Trophoblast cell (in vitro differentiated cells and primary cell): ENCODE measurements around the gene WDR20.

Experiments used
- DNase-seq, 2 donors: peaks; one replicate each; pipeline ENCODE4 v3.0.0-alpha.2; 2016
- H2AFZ ChIP-seq: 2 replicates; pipeline ENCODE4 v1.6.1; 2013; ENCODE audit warnings: low read length, moderate library complexity, mild to moderate bottlenecking; ENCODE audit not compliant: insufficient read depth, poor library complexity
- H2AK5ac ChIP-seq: 2 replicates; pipeline ENCODE4 v1.6.1; 2013; ENCODE audit warnings: mild to moderate bottlenecking, low read length
- H2BK120ac ChIP-seq: 2 replicates; pipeline ENCODE4 v1.6.1; 2013; ENCODE audit warnings: low read length, mild to moderate bottlenecking, moderate library complexity; ENCODE audit not compliant: insufficient read depth, poor library complexity
- H2BK12ac ChIP-seq: 2 replicates; pipeline ENCODE4 v1.6.1; 2013; ENCODE audit warnings: mild to moderate bottlenecking, low read length, moderate library complexity
- H2BK5ac ChIP-seq: 2 replicates; pipeline ENCODE4 v1.6.1; 2013; ENCODE audit warnings: low read length, low read depth, moderate library complexity, mild to moderate bottlenecking; ENCODE audit not compliant: poor library complexity
- H3K14ac ChIP-seq: 2 replicates; pipeline ENCODE4 v1.6.1; 2013; ENCODE audit warnings: mild to moderate bottlenecking, low read length
- H3K18ac ChIP-seq: 2 replicates; pipeline ENCODE4 v1.6.1; 2013; ENCODE audit warnings: mild to moderate bottlenecking, low read length
- H3K23ac ChIP-seq: 2 replicates; pipeline ENCODE4 v1.6.1; 2013; ENCODE audit warnings: low read length
- H3K27ac ChIP-seq: 2 replicates; pipeline ENCODE4 v1.5.1; 2013; ENCODE audit warnings: low read depth, mild to moderate bottlenecking, inconsistent platforms, low read length, moderate library complexity
- H3K27me3 ChIP-seq: 2 replicates; pipeline ENCODE4 v1.6.1; 2013; ENCODE audit warnings: inconsistent platforms, mild to moderate bottlenecking, low read length, moderate library complexity; ENCODE audit not compliant: insufficient read depth
- H3K36me3 ChIP-seq, 2 experiments: 1 replicate in 1 of 2; 2 replicates in 1 of 2; pipeline ENCODE4 v1.6.1; 2013; ENCODE audit warnings: low read length in 2 of 2, mild to moderate bottlenecking in 2 of 2, moderate library complexity in 1 of 2; ENCODE audit not compliant: insufficient read depth in 2 of 2, control insufficient read depth in 1 of 2
- H3K4ac ChIP-seq: 2 replicates; pipeline ENCODE4 v1.6.1; 2013; ENCODE audit warnings: low read depth, mild to moderate bottlenecking, low read length, moderate library complexity
- H3K4me1 ChIP-seq, 2 experiments: 1 replicate in 1 of 2; 2 replicates in 1 of 2; pipeline ENCODE4 v1.6.1; 2013; ENCODE audit warnings: low read length in 2 of 2, mild to moderate bottlenecking in 2 of 2, moderate library complexity in 1 of 2; ENCODE audit not compliant: insufficient read depth in 2 of 2, control insufficient read depth in 1 of 2
- H3K4me2 ChIP-seq: 2 replicates; pipeline ENCODE4 v1.6.1; 2013; ENCODE audit warnings: inconsistent platforms, mild to moderate bottlenecking, low read length, moderate library complexity
- H3K4me3 ChIP-seq: 2 replicates; pipeline ENCODE4 v1.5.1; 2013; ENCODE audit warnings: mild to moderate bottlenecking, low read depth, low read length, inconsistent platforms
- H3K79me1 ChIP-seq: one replicate; pipeline ENCODE4 v1.6.1; 2013; ENCODE audit warnings: low read length
- H3K79me2 ChIP-seq: 2 replicates; pipeline ENCODE4 v1.6.1; 2013; ENCODE audit warnings: low read length, mild to moderate bottlenecking; ENCODE audit not compliant: control insufficient read depth, insufficient read depth, poor library complexity
- H3K9ac ChIP-seq: 2 replicates; pipeline ENCODE4 v1.6.1; 2013; ENCODE audit warnings: mild to moderate bottlenecking, low read length
- H3K9me3 ChIP-seq: 2 replicates; pipeline ENCODE4 v1.6.1; 2013; ENCODE audit warnings: low read depth, mild to moderate bottlenecking, control low read depth, inconsistent platforms, low read length; ENCODE audit not compliant: insufficient read depth
- H4K12ac ChIP-seq: 2 replicates; pipeline ENCODE4 v1.6.1; 2013; ENCODE audit warnings: low read depth, mild to moderate bottlenecking, low read length, moderate library complexity
- H4K8ac ChIP-seq: 2 replicates; pipeline ENCODE4 v1.6.1; 2013; ENCODE audit warnings: low read depth, mild to moderate bottlenecking, low read length, moderate library complexity
- H4K91ac ChIP-seq: one replicate; pipeline ENCODE4 v1.6.1; 2013; ENCODE audit warnings: low read depth, mild to moderate bottlenecking, low read length, moderate library complexity
- WGBS: extraction: QIAGEN DNeasy Blood & Tissue Kit; methylation state at CpG from one replicate; pipeline ENCODE4 v1.1.7; 2013; ENCODE audit warnings: missing lambda C conversion rate; ENCODE audit not compliant: insufficient read length, insufficient coverage; ENCODE audit errors: extremely low coverage; 5-methylcytosine and 5-hydroxymethylcytosine counted together

The WDR20 gene

DNA sequence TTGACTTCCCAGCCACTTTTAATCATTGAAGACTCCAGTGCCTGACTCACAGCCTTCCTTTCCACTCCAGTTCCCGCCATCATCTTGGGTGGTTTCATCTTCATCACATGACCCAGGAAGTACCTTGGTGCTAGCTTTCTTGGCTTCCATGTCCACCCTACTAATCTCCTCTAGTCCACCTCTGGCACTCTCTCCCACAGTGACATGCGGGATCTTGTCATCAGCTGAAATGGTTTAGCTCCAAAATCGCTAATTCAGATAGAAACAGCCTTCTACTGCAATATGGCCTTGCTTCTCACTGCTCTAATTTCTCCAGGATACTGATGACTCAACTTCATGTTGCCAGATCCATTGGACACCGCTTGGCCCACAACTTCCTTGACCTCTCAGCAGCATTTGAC, 24.5 kb downstream of the WDR20 start:
- no peaks in the 10 kb centered on the region for H3K9me3 ChIP-seq

DNA sequence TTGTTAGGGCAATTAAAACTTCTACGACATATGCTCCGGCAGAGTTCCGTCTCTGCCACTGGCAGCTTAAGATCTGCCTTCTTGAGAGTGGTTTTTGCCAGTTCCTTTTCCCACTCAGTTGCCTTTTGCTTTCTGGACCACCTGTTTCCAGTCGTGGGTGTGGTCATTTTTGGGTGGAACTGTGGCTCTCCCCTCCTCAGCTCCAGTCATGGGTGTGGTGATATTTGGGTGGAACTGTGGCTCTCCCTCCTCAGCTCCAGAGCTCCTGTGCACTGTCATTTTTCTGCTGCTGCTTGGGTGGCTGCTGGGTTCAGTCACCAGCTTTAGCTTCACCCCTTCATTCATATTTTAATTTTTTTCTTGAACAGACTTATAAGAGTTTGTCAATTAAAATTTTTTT, 25.3 kb downstream of the WDR20 start:
- no peak overlapping the region for H2BK120ac ChIP-seq
- no peak overlapping the region for H3K23ac ChIP-seq
- no peak overlapping the region for H2AK5ac ChIP-seq
- no peak overlapping the region for H3K14ac ChIP-seq
- no peaks in the 10 kb centered on the region for H3K79me1 ChIP-seq
- H2BK5ac ChIP-seq: no peak overlapping the region
- H3K27me3 ChIP-seq: no peaks in the 10 kb centered on the region
- no peak overlapping the region for H3K18ac ChIP-seq
- H4K91ac ChIP-seq: no peak overlapping the region
- no peaks in the 10 kb centered on the region for H3K9me3 ChIP-seq
- no peak overlapping the region for H3K9ac ChIP-seq
- peak overlapping the region; percentile 52 for H3K4ac ChIP-seq
- H3K4me3 ChIP-seq: no peak overlapping the region
- no peak overlapping the region for H2AFZ ChIP-seq
- no peak overlapping the region for H3K4me2 ChIP-seq
- DNase-seq: no peak
- H3K27ac ChIP-seq: no peak overlapping the region
- peaks cover 0 to 5% of the 10 kb centered on the region in 2 experiments for H3K36me3 ChIP-seq
- no CpG with 5 or more reads among the region's 4 CpGs for WGBS
- peaks cover 5% of the 10 kb centered on the region for H3K79me2 ChIP-seq
- H4K8ac ChIP-seq: no peak overlapping the region
- no peak overlapping the region for H2BK12ac ChIP-seq
- H4K12ac ChIP-seq: no peak overlapping the region
- peaks cover 0 to 9% of the 10 kb centered on the region in 2 experiments for H3K4me1 ChIP-seq

More for the DNA sequence above, 24.5 kb downstream of the WDR20 start:
- H3K4me2 ChIP-seq: no peak overlapping the region
- no peak overlapping the region for H3K4ac ChIP-seq
- H2AFZ ChIP-seq: no peak overlapping the region
- peaks cover 0 to 5% of the 10 kb centered on the region in 2 experiments for H3K36me3 ChIP-seq
- no peak overlapping the region for H3K23ac ChIP-seq
- no peak overlapping the region for H2AK5ac ChIP-seq
- peaks cover 5% of the 10 kb centered on the region for H3K79me2 ChIP-seq
- no peak overlapping the region for H4K8ac ChIP-seq
- DNase-seq: no peak
- no peaks in the 10 kb centered on the region for H3K27me3 ChIP-seq
- no CpG with 5 or more reads among the region's 4 CpGs for WGBS
- peaks cover 0 to 9% of the 10 kb centered on the region in 2 experiments for H3K4me1 ChIP-seq
- no peaks in the 10 kb centered on the region for H3K79me1 ChIP-seq
- H4K12ac ChIP-seq: no peak overlapping the region
- no peak overlapping the region for H3K9ac ChIP-seq
- no peak overlapping the region for H2BK12ac ChIP-seq
- no peak overlapping the region for H3K27ac ChIP-seq
- no peak overlapping the region for H3K14ac ChIP-seq
- H3K4me3 ChIP-seq: no peak overlapping the region
- H3K18ac ChIP-seq: no peak overlapping the region
- no peak overlapping the region for H2BK120ac ChIP-seq
- no peak overlapping the region for H4K91ac ChIP-seq
- no peak overlapping the region for H2BK5ac ChIP-seq

DNA sequence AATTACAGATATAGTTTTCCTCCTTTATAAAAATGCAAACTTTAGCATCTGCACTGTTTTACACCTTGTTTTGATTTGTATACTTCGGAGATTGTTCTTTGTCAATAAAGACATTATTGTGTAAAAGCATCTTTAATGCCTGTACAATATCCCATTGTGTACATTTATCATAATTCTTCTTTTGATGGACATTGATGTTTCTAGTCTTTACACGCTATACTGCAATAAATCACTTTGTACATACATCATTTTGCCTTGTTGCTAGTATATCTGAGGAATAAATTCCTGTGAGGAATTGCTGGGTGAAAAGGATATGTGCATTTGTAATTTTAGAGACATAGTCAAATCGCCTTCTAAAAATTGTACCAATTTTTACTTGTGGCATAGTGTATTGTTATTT, 30.4 kb downstream of the WDR20 start:
- Histone ChIP-seq H3K4me1 (no peaks in the 10 kb centered on the region), H2AK5ac (no peak overlapping the region), H2AFZ (no peak overlapping the region), H4K91ac (no peak overlapping the region), H3K18ac (no peak overlapping the region), H2BK5ac (no peak overlapping the region), H4K8ac (no peak overlapping the region), H3K9me3 (no peaks in the 10 kb centered on the region), H3K14ac (no peak overlapping the region), H3K4ac (no peak overlapping the region), H3K27me3 (no peaks in the 10 kb centered on the region), H3K79me1 (no peaks in the 10 kb centered on the region), H3K36me3 (peaks cover 0 to 2% of the 10 kb centered on the region in 2 experiments), H2BK12ac (no peak overlapping the region), H2BK120ac (no peak overlapping the region), H3K27ac (no peak overlapping the region), H3K23ac (no peak overlapping the region), H3K9ac (no peak overlapping the region), H3K79me2 (peaks cover 3% of the 10 kb centered on the region), H4K12ac (no peak overlapping the region), H3K4me2 (no peak overlapping the region), H3K4me3 (no peak overlapping the region)
- WGBS: no CpG with 5 or more reads among the region's 3 CpGs
- DNase-seq: no peak

DNA sequence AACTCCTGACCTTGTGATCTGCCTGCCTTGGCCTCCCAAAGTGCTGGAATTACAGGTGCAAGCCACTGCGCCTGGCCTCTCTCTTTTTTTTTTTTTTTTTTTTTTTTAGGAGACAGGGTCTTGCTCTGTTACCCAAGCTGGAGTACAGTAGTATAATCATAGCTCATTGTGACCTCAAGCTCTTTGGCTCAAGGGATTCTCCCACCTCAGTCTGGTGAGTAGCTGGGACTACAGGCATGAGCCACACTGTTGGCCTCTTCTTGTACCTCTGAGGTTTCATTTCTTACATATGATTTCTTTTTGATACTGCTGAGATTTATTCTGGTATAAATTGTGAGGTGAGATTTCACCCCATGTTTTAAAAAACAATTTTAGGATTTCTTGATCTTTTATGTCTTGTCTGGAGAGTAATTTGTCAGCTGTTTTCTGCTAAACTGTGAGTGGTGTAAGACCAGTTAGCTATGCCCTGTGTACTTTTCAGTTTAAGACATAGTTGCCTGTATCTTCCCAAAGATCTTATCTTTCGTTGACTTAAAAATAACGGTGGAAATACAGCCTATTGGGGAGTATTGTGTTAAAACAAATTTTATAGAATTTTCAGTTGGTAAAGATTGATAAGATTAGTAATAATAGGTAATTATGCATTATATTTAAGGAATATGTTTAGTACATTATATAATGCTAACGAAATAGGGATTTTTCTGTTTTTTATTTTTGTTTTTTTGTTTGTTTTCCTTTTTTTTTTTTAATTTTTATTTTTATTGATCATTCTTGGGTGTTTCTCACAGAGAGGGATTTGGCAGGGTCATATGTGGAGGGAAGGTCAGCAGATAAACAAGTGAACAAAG, 31.7 kb downstream of the WDR20 start:
- no peak overlapping the region for H2AK5ac ChIP-seq
- no peak overlapping the region for H3K4me2 ChIP-seq
- no peaks in the 10 kb centered on the region for H3K4me1 ChIP-seq
- H3K23ac ChIP-seq: no peak overlapping the region
- H3K18ac ChIP-seq: no peak overlapping the region
- no peak overlapping the region for H3K4me3 ChIP-seq
- H4K8ac ChIP-seq: no peak overlapping the region
- peaks cover 3% of the 10 kb centered on the region for H3K79me2 ChIP-seq
- H3K9me3 ChIP-seq: no peaks in the 10 kb centered on the region
- no peak overlapping the region for H2AFZ ChIP-seq
- H3K9ac ChIP-seq: no peak overlapping the region
- H4K12ac ChIP-seq: no peak overlapping the region
- no peak overlapping the region for H2BK120ac ChIP-seq
- no peaks in the 10 kb centered on the region for H3K27me3 ChIP-seq
- no peak overlapping the region for H2BK5ac ChIP-seq
- DNase-seq: peak in 1 of 2 donors; percentile 21
- H3K79me1 ChIP-seq: no peaks in the 10 kb centered on the region
- H2BK12ac ChIP-seq: no peak overlapping the region
- no CpG with 5 or more reads among the region's 4 CpGs for WGBS
- H3K4ac ChIP-seq: no peak overlapping the region
- no peak overlapping the region for H4K91ac ChIP-seq
- no peak overlapping the region for H3K27ac ChIP-seq
- H3K14ac ChIP-seq: no peak overlapping the region
- H3K36me3 ChIP-seq: peaks cover 0 to 2% of the 10 kb centered on the region in 2 experiments
